ENCODE results near the gene MRPS10.

GRCh38 chr6:42182101-42182500, 35.6 kb downstream of the MRPS10 start:
- TF ChIP-seq, protein P1, sequence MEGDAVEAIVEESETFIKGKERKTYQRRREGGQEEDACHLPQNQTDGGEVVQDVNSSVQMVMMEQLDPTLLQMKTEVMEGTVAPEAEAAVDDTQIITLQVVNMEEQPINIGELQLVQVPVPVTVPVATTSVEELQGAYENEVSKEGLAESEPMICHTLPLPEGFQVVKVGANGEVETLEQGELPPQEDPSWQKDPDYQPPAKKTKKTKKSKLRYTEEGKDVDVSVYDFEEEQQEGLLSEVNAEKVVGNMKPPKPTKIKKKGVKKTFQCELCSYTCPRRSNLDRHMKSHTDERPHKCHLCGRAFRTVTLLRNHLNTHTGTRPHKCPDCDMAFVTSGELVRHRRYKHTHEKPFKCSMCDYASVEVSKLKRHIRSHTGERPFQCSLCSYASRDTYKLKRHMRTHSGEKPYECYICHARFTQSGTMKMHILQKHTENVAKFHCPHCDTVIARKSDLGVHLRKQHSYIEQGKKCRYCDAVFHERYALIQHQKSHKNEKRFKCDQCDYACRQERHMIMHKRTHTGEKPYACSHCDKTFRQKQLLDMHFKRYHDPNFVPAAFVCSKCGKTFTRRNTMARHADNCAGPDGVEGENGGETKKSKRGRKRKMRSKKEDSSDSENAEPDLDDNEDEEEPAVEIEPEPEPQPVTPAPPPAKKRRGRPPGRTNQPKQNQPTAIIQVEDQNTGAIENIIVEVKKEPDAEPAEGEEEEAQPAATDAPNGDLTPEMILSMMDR (IDR thresholded peaks at IDR 0.05), result no peak
- TF ChIP-seq POLR2A (IDR thresholded peaks at IDR 0.05), result no peak

Measured in testis (tissue), 2 donors.